Cardiac septum (tissue), 1 donor: Measurements from ENCODE around the gene BRIX1. TPM values are rescaled to one million over a fixed set of nuclear protein-coding genes. Genes with fewer than 3 reads are reported as not detected.
"Not testable (repeated sequence)": the region's sequence is repeated elsewhere in the genome, so short reads cannot be mapped to it uniquely, and the experiment has no call there.

Experiments used
- DNase-seq: peaks from one replicate; pipeline ENCODE4 v3.0.0-alpha.2; 2020; ENCODE audit warnings: low spot score
- intact Hi-C: fragments of 100-400 bp; cut with DNase I; formaldehyde crosslinking; loops from one replicate; pipeline ENCODE4 v1.14.0; 2022
- total RNA-seq: library from RNA; stranded (reverse); fragmentation: NEBNext Ultra II Directional; extraction: Animal tissue kit (Norgen Biotek cat#: 25700); gene quantifications from one replicate; pipeline ENCODE4 v1.2.1, GENCODE V29; 2021
- donor health status: DM: no; HTN: no; CAD: no.

The BRIX1 gene
- total RNA-seq, 1 donor from 2014 or later = 14.6 TPM

DNA sequence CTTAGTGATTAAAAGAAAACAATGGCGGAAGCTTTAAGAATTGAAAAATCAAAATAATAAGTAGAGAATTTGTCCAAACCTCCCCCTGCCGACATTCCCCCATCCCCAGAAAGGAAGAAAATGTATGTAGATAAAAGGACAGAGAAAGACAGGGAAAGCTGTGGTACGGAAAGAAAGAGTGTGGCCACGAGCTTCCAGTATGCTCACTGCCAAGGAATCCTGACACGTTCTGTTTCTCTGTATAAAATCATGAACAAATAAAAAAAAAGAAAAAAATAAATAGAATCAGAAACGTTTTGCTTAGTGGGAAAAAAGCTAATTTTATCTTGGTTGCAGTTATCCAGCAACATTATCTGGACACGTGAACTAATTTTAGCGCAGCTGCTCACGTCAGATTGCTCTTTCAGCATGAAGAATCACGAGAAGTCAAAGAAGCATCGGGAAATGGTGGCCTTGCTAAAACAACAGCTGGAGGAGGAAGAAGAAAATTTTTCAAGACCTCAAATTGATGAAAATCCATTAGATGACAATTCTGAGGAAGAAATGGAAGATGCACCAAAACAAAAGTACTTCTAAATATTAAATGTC, 29.0 kb downstream of the BRIX1 start:
- intact Hi-C loops = no loop called here
- no peak for DNase-seq

DNA sequence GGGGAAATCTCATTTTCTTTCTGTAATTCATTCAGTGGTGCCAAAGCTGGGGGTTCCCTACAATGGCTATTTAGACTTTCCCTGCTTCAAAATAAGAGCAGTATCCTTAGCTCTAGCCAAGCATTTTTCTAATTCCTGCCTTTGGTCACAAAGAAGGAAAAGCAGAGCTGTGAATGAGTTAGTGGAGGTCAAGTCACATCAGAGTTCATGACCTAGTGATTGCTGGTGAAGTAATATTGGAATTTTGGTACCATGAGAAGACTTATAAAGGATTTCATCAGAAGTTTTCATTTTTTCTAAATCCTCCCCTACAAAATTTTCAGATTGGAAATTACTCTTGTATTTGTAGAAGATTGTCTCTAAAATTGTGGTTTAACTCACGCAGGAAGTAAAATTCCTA, 41.8 kb downstream of the BRIX1 start:
- no peak for DNase-seq
- intact Hi-C loops = no loop called here

DNA sequence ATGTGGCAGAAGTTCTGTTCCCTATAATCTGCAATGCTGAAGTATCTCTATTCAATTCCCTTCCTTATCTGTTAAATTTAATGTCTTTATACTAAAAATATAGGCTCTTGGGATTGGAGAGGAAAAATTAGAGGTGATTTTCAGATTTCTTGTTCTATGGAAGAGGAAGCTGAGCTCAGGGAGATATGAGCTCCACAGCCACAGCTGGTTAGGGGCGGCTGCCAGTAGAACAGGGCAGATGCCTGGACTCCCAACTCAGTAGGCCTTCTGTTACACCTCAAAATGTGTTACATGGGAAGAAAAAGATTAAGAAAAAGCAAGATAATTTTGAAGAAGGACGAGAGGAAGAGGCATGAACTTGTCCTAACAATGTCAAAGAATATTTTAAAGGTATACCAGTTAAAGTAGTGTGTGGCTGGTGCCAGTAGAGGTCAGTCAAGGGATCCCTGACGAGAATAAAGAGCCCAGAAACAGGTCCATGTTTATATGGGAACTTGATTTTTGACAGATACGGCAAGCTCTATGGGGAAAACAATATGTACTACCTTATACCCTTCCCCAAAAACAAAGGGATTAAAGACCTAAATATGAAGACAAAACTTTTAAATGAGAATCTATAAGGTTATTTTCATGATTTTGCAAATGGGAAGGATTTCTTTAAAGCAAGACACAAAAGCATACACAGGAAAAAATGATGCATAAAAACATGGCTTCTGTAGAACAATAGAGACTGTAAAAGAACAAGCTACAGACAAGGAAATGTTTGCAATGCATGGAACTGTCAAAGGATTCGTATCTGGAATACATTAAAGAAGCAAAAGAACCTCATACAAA, 42.6 kb downstream of the BRIX1 start:
- intact Hi-C loops = no loop called here
- DNase-seq = no peak

DNA sequence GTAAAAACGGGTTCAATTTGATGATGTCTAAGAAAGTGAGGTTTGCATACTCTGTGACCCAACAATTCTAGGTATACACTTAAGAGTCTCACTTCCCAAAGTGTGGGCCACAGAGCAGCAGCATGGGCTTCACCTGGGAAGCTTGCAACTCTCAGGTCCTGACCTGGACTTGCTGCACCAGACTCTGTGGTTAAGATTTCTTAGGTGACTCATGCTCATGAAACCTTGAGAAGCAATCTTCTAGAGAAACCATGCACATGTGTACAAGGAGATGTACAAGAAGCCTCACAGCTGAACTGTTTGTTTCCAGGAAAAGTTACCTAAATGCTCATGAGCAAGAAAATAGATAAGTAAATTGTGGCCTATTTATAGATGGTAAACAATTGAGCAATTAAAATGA, 43.8 kb downstream of the BRIX1 start:
- no peak for DNase-seq
- intact Hi-C loops = no loop called here

DNA sequence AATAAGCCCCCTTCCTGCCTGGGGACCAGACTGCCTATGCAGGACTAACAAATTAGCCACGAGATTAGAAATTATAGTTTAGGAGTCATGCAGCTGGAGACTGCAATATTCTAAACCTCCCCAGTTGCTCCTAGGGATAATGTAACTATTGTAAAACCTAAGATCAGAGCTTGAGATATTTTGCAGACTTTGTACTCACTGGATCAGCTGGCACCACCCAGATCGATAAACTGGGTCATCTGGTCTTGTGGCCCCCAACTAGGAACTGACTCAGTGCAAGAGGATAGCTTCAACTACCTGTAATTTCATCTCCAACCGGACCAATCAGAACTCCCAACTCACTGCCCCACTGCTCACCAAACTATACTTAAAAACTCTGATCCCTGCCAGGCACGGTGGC, 52.0 kb downstream of the BRIX1 start:
- no peak for DNase-seq

DNA sequence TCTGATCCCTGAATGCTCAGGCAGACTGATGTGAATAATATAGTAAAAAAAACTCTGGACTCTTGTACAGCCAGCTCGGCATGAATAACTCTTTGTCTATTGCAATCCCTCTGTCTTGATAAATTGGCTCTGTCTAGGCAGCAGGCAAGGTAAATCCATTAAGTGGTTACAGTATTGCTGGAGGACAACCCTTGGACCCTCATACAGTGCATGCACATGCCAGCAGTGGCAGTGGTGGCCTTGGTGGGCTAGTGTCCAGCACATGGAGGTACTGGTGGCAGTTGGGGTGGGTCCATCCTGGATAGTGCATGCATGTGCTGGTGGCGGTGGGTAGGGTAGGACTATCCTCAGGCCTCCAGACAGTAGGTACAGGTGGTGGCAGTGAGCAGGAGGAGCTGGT, 52.7 kb downstream of the BRIX1 start:
- intact Hi-C loops = no loop called here
- DNase-seq = no peak

More for the DNA sequence above, 52.0 kb downstream of the BRIX1 start:
- intact Hi-C loops = no loop called here

DNA sequence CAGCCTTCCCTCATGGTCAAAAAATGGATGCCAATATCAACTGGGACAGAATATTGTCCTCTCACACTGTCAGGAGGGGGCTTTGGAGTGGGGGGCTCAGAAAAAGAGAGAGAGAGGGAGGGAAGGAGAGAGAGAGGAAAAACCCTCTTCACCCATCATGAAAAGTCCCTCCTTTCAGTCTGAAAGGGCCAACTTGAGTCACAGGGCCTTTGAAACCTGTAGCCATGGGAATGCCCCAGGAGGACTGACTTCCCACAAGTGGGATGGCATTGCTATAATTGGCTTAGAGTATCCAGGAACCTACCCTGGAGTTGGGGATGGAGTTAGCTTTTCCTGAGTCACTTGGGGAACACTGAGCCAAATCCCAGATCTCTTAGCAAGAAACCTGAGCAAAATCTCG, 55.0 kb downstream of the BRIX1 start:
- no peak for DNase-seq
- intact Hi-C loops = no loop called here

DNA sequence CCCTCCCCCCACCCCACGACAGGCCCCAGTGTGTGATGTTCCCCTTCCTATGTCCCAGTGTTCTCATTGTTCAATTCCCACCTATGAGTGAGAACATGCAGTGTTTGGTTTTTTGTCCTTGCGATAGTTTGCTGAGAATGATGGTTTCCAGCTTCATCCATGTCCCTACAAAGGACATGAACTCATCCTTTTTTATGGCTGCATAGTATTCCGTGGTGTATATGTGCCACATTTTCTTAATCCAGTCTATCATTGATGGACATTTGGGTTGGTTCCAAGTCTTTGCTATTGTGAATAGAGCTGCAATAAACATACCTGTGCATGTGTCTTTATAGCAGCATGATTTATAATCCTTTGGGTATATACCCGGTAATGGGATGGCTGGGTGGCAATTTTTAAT, 56.1 kb downstream of the BRIX1 start:
- not testable (repeated sequence) for DNase-seq

More for the DNA sequence above, 56.1 kb downstream of the BRIX1 start:
- intact Hi-C loops = not testable (repeated sequence)

Other genes with a start within 250 kb of the BRIX1 start
- gene TTC23L, start 76.5 kb upstream of the BRIX1 start, total RNA-seq = 0.32 TPM
- 23.4 TPM for gene RAD1, start 207 bp upstream of the BRIX1 start, total RNA-seq
- gene DNAJC21, start 13.8 kb downstream of the BRIX1 start, total RNA-seq = 68.4 TPM
- not detected for gene AGXT2, start 132.2 kb downstream of the BRIX1 start, total RNA-seq